Transverse colon (tissue), 4 donors: Measurements from ENCODE around the gene EIF5A. TPM values are rescaled to one million over a fixed set of nuclear protein-coding genes. Genes with fewer than 3 reads are reported as not detected.
A peak's percentile ranks its signal among the peaks of the same experiment; 100 is the strongest.

Experiments used
- DNase-seq: peaks from one replicate; pipeline ENCODE4 v3.0.0-alpha.2; 2019
- H3K27ac ChIP-seq, 4 donors: fragments of 200-600 bp; sonication (generic); 2 replicates each; pipeline ENCODE4 v1.5.1; 2016 to 2018; ENCODE audit warnings: inconsistent platforms in 4 of 4
- H3K27me3 ChIP-seq: fragments of 200-600 bp; sonication (generic); 2 replicates; pipeline ENCODE4 v1.5.1; 2017; ENCODE audit warnings: inconsistent platforms
- H3K36me3 ChIP-seq, 4 donors: fragments of 200-600 bp; sonication (generic); 2 replicates each; pipeline ENCODE4 v1.5.1; 2017 to 2019; ENCODE audit warnings: inconsistent platforms in 4 of 4
- H3K4me1 ChIP-seq, 4 donors: fragments of 200-600 bp; sonication (generic); 2 replicates each; pipeline ENCODE4 v1.5.1; 2017 to 2020; ENCODE audit warnings: inconsistent platforms in 4 of 4
- H3K4me3 ChIP-seq, 4 donors: fragments of 200-600 bp; sonication (generic); 1 replicate in 1 of 4; 2 replicates in 3 of 4; pipeline versions ENCODE4 v1.5.1 to v1.6.1; 2017 to 2019; ENCODE audit warnings: inconsistent platforms in 4 of 4
- H3K9me3 ChIP-seq, 2 donors: fragments of 200-600 bp; sonication (generic); 2 replicates each; pipeline ENCODE4 v1.5.1; 2017 to 2019; ENCODE audit warnings: inconsistent platforms in 2 of 2
- CTCF ChIP-seq, 5 experiments: fragments of 200-600 bp in 3 of 5; fragments of 450-650 bp in 2 of 5; sonication (generic) in 3 of 5; IDR thresholded peaks; 1 replicate in 2 of 5; 2 replicates in 3 of 5; pipeline ENCODE4 v1.5.1; 2016 to 2017; ENCODE audit warnings: antibody characterized with exemption in 5 of 5, inconsistent platforms in 3 of 5, mild to moderate bottlenecking in 2 of 5, moderate library complexity in 1 of 5
- EP300 ChIP-seq: sonication (generic); formaldehyde crosslinking; IDR thresholded peaks from one replicate; pipeline ENCODE4 v1.6.1; 2017; ENCODE audit warnings: antibody characterized with exemption, low read depth
- POLR2A ChIP-seq: fragments of 450-650 bp; IDR thresholded peaks from one replicate; pipeline ENCODE4 v1.6.1; 2016; ENCODE audit warnings: antibody characterized with exemption, mild to moderate bottlenecking, moderate library complexity
- POLR2AphosphoS5 ChIP-seq, 3 donors: sonication (generic); formaldehyde crosslinking; IDR thresholded peaks; one replicate each; pipeline ENCODE4 v1.6.1; 2016; ENCODE audit warnings: antibody characterized with exemption in 3 of 3
- WGBS, 2 donors: methylation state at CpG; one replicate each; pipeline ENCODE4 v1.1.5; 2018; ENCODE audit warnings: low coverage in 1 of 2; 5-methylcytosine and 5-hydroxymethylcytosine counted together
- in situ Hi-C, 4 donors: fragments of 200-750 bp; cut with MboI; loops; one replicate each; pipeline versions ENCODE4 v1.15.0 to v1.15.1; 2017; ENCODE audit warnings: low sequenced_read_pairs in 3 of 4, low pct_ligation_motif_present in 1 of 4, low pct_unique_long_range_greater_than_20kb in 1 of 4
- intact Hi-C: fragments of 100-400 bp; cut with DNase I; formaldehyde crosslinking; loops from one replicate; pipeline ENCODE4 v1.15.1; 2023; ENCODE audit warnings: low total_unique reads
- total RNA-seq, 4 donors: library from RNA; depleted of rRNA; stranded (reverse); fragments of >200 nt; gene quantifications; one replicate each; pipeline ENCODE4 v1.1.0, GENCODE V29; 2016

EIF5A gene
- total RNA-seq, 4 donors from 2014 or later, result 91.3 to 188 (median 149) TPM

GRCh38 chr17:7323731-7324437 lies 16.5 kb downstream of the EIF5A start:
- in situ Hi-C loops (no loop called here), intact Hi-C loops (no loop called here)
- 66% methylated on average over 39 of the region's 39 CpGs; no CpG with 5 or more reads in 1 of the 2 donors for WGBS, 2 donors
- peaks cover 0 to 23% (median 6%) of the 10 kb centered on the region in 4 donors for H3K36me3 ChIP-seq
- H3K27ac ChIP-seq, result no peak overlapping the region
- DNase-seq, result peak; percentile 65
- peaks cover 3 to 12% (median 7%) of the 10 kb centered on the region in 4 donors for H3K4me1 ChIP-seq
- H3K27me3 ChIP-seq, result no peaks in the 10 kb centered on the region
- no peaks in the 10 kb centered on the region for H3K9me3 ChIP-seq
- H3K4me3 ChIP-seq, result no peak overlapping the region
- no peak for TF ChIP-seq POLR2A
- peak; percentile 78 to 91 (median 87) for TF ChIP-seq CTCF (IDR thresholded peaks at IDR 0.05)
- no peak for TF ChIP-seq EP300

DNA sequence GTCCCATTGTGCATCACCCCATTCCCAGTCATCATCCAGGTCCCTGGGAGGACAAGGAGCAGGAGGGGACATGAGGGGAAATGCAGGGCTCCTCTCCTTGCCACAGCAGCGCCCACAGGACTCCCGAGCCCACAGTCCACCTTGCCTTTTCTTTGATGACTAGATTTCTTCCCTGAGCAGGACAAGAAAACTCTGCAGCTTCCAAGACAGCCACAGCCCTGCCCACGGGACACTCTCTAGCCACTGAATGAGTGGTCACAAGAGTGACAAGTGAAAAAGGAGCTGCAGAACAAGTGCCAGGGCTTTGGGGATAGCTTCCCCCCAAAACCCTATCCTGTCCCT lies 17.0 kb downstream of the EIF5A start:
- Histone ChIP-seq H3K36me3 (peaks cover 0 to 23% (median 6%) of the 10 kb centered on the region in 4 donors), H3K9me3 (no peaks in the 10 kb centered on the region), H3K4me1 (peaks cover 3 to 12% (median 7%) of the 10 kb centered on the region in 4 donors), H3K4me3 (no peak overlapping the region), H3K27ac (no peak overlapping the region), H3K27me3 (no peaks in the 10 kb centered on the region)
- in situ Hi-C loops, result no loop called here
- no peak for DNase-seq
- intact Hi-C loops, result no loop called here
- 82% methylated on average over 3 of the region's 3 CpGs; no CpG with 5 or more reads in 1 of the 2 donors for WGBS, 2 donors
- TF ChIP-seq CTCF (IDR thresholded peaks at IDR 0.05) (peak in 2 of 5 experiments; percentile 7 to 24), EP300 (no peak), POLR2A (no peak)

- intact Hi-C loops, result no loop called here
- 94% methylated on average over 19 of the region's 19 CpGs; no CpG with 5 or more reads in 1 of the 2 donors for WGBS, 2 donors
- no peak for DNase-seq
- H3K9me3 ChIP-seq, result no peaks in the 10 kb centered on the region
- peaks cover 3 to 13% (median 7%) of the 10 kb centered on the region in 4 donors for H3K4me1 ChIP-seq
- TF ChIP-seq POLR2AphosphoS5 (IDR thresholded peaks at IDR 0.05) (no peak), EP300 (no peak), CTCF (IDR thresholded peaks at IDR 0.05) (no peak), POLR2A (no peak)
- in situ Hi-C loops, result loop anchor here in 1 of 4 donors (25.0 kb wide), 1 partner anchor 288 kb away; the partner anchor contains the start of genes SLC16A11 and SLC16A13
- peaks cover 0 to 22% (median 6%) of the 10 kb centered on the region in 4 donors for H3K36me3 ChIP-seq
- H3K27ac ChIP-seq, result no peak overlapping the region
- H3K27me3 ChIP-seq, result no peaks in the 10 kb centered on the region
- no peak overlapping the region for H3K4me3 ChIP-seq
Observed at GRCh38 chr17:7325031-7325528, 17.7 kb downstream of the EIF5A start.

DNA sequence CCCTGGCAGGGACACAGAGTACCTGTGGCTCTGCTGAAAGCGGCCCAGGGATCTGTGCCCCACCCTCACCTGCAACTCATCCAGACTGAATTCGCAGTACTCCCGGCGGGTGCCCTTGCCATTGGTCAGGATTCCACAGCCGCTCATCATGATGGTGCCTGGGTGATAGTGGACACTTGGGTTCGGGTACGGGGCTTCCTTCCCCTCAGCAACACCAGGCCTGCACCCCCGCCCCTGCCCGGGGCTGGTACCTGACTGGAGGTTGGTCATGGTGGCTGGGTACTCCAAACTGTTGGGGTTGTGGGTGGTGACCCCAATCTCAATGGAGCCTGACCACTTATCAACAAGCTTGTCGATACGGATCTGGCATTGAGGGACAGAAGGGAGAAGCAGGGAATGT lies 18.8 kb downstream of the EIF5A start:
- in situ Hi-C loops, result loop anchor here in 1 of 4 donors (25.0 kb wide), 1 partner anchor 289 kb away; the partner anchor contains the start of genes SLC16A11 and SLC16A13
- intact Hi-C loops, result no loop called here

More for the DNA sequence above, 18.8 kb downstream of the EIF5A start:
- Histone ChIP-seq H3K9me3 (no peaks in the 10 kb centered on the region), H3K27ac (no peak overlapping the region), H3K36me3 (peaks cover 0 to 12% (median 6%) of the 10 kb centered on the region in 4 donors), H3K27me3 (no peaks in the 10 kb centered on the region), H3K4me3 (no peak overlapping the region), H3K4me1 (peaks cover 7 to 21% (median 14%) of the 10 kb centered on the region in 4 donors)
- DNase-seq, result no peak
- TF ChIP-seq EP300 (no peak), POLR2AphosphoS5 (IDR thresholded peaks at IDR 0.05) (no peak), POLR2A (no peak), CTCF (IDR thresholded peaks at IDR 0.05) (no peak)
- 96% methylated on average over 10 of the region's 11 CpGs; no CpG with 5 or more reads in 1 of the 2 donors for WGBS, 2 donors
